ENCODE results near the gene OBP2A.

DNA sequence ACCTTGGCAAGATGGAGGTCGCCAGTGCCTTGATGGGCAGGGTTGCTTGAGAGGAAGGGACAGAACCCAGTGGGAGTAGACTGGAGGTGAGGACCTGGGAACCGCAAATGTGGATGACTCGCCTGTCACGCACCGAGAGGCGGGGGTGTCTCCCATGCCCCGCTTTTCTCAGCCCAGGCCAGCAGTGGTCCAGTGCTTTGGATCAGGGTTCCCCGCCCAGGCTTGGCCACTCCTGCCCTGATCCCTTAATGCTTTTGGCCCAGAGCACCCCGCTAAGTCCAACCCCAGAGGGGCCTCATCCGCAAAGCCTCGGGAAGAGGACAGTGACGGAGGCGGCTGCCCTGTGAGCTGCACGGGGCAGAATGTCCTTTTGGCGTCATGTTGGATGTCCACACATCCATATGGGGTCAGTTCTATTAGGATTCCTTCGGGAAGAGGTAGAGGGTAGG, 43.0 kb upstream of the OBP2A start:
- TF ChIP-seq, protein P1, sequence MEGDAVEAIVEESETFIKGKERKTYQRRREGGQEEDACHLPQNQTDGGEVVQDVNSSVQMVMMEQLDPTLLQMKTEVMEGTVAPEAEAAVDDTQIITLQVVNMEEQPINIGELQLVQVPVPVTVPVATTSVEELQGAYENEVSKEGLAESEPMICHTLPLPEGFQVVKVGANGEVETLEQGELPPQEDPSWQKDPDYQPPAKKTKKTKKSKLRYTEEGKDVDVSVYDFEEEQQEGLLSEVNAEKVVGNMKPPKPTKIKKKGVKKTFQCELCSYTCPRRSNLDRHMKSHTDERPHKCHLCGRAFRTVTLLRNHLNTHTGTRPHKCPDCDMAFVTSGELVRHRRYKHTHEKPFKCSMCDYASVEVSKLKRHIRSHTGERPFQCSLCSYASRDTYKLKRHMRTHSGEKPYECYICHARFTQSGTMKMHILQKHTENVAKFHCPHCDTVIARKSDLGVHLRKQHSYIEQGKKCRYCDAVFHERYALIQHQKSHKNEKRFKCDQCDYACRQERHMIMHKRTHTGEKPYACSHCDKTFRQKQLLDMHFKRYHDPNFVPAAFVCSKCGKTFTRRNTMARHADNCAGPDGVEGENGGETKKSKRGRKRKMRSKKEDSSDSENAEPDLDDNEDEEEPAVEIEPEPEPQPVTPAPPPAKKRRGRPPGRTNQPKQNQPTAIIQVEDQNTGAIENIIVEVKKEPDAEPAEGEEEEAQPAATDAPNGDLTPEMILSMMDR (conservative IDR thresholded peaks at IDR 0.05; ENCODE audit: low read length): no peak
- no peak for TF ChIP-seq EZH2phosphoT487 (IDR thresholded peaks at IDR 0.05; ENCODE audit: borderline replicate concordance, low read depth, low read length)
